ENCODE measurements around the gene NRP2.

The NRP2 gene

GRCh38 chr2:205678541-205679142 is 3.7 kb upstream of the NRP2 start:
- no peaks in the 10 kb centered on the region for H3K36me3 Mint-ChIP-seq (ENCODE audit: low read depth)
- H3K4me3 Mint-ChIP-seq = no peak overlapping the region
- peaks cover 17% of the 10 kb centered on the region for H3K4me1 Mint-ChIP-seq (ENCODE audit: low read depth)
- no peaks in the 10 kb centered on the region for H3K9me3 Mint-ChIP-seq
- peaks cover 34% of the 10 kb centered on the region for H3K27me3 Mint-ChIP-seq
- no peak overlapping the region for H3K27ac Mint-ChIP-seq

GRCh38 chr2:205679410-205680009 is 2.8 kb upstream of the NRP2 start:
- Mint-ChIP-seq H3K4me3 (no peak overlapping the region), H3K4me1 (ENCODE audit: low read depth) (peaks cover 21% of the 10 kb centered on the region), H3K9me3 (no peaks in the 10 kb centered on the region), H3K27me3 (peaks cover 42% of the 10 kb centered on the region), H3K36me3 (ENCODE audit: low read depth) (no peaks in the 10 kb centered on the region), H3K27ac (no peak overlapping the region)

GRCh38 chr2:205680067-205680466 is 2.2 kb upstream of the NRP2 start:
- no peaks in the 10 kb centered on the region for H3K36me3 Mint-ChIP-seq (ENCODE audit: low read depth)
- H3K9me3 Mint-ChIP-seq = no peaks in the 10 kb centered on the region
- H3K4me3 Mint-ChIP-seq = no peak overlapping the region
- no peak overlapping the region for H3K27ac Mint-ChIP-seq
- peaks cover 48% of the 10 kb centered on the region for H3K27me3 Mint-ChIP-seq
- H3K4me1 Mint-ChIP-seq (ENCODE audit: low read depth) = peaks cover 21% of the 10 kb centered on the region

- H3K4me3 Mint-ChIP-seq = no peak overlapping the region
- H3K27ac Mint-ChIP-seq = no peak overlapping the region
- H3K9me3 Mint-ChIP-seq = no peaks in the 10 kb centered on the region
- peaks cover 54% of the 10 kb centered on the region for H3K27me3 Mint-ChIP-seq
- H3K36me3 Mint-ChIP-seq (ENCODE audit: low read depth) = no peaks in the 10 kb centered on the region
- H3K4me1 Mint-ChIP-seq (ENCODE audit: low read depth) = peaks cover 27% of the 10 kb centered on the region
Observed at GRCh38 chr2:205680903-205681302, 1.4 kb upstream of the NRP2 start.

- Mint-ChIP-seq H3K36me3 (ENCODE audit: low read depth) (no peaks in the 10 kb centered on the region), H3K27ac (peak overlapping the region; percentile 68), H3K27me3 (peaks cover 59% of the 10 kb centered on the region), H3K4me3 (peak overlapping the region; percentile 79), H3K4me1 (ENCODE audit: low read depth) (peaks cover 35% of the 10 kb centered on the region), H3K9me3 (no peaks in the 10 kb centered on the region)
Observed at GRCh38 chr2:205681401-205682238, 681 bp upstream of the NRP2 start.

- Mint-ChIP-seq H3K27me3 (peaks cover 72% of the 10 kb centered on the region), H3K27ac (no peak overlapping the region), H3K4me3 (peak overlapping the region; percentile 79)
Observed at GRCh38 chr2:205682971-205683501, 735 bp downstream of the NRP2 start.

GRCh38 chr2:205683502-205684367 is 1.4 kb downstream of the NRP2 start:
- Mint-ChIP-seq H3K36me3 (ENCODE audit: low read depth) (no peaks in the 10 kb centered on the region), H3K9me3 (no peaks in the 10 kb centered on the region), H3K27me3 (peaks cover 78% of the 10 kb centered on the region), H3K27ac (no peak overlapping the region), H3K4me3 (peak overlapping the region; percentile 79), H3K4me1 (ENCODE audit: low read depth) (peaks cover 40% of the 10 kb centered on the region)

More at GRCh38 chr2:205682971-205683501, 735 bp downstream of the NRP2 start:
- H3K4me1 Mint-ChIP-seq (ENCODE audit: low read depth) = peaks cover 40% of the 10 kb centered on the region
- no peaks in the 10 kb centered on the region for H3K9me3 Mint-ChIP-seq
- H3K36me3 Mint-ChIP-seq (ENCODE audit: low read depth) = no peaks in the 10 kb centered on the region

- Mint-ChIP-seq H3K27me3 (peaks cover 76% of the 10 kb centered on the region), H3K36me3 (ENCODE audit: low read depth) (no peaks in the 10 kb centered on the region), H3K27ac (no peak overlapping the region), H3K9me3 (no peaks in the 10 kb centered on the region), H3K4me1 (ENCODE audit: low read depth) (peaks cover 39% of the 10 kb centered on the region), H3K4me3 (peak overlapping the region; percentile 78)
Observed at GRCh38 chr2:205684871-205685313, 2.6 kb downstream of the NRP2 start.

- H3K27me3 Mint-ChIP-seq = peaks cover 71% of the 10 kb centered on the region
- no peaks in the 10 kb centered on the region for H3K9me3 Mint-ChIP-seq
- H3K4me1 Mint-ChIP-seq (ENCODE audit: low read depth) = peaks cover 37% of the 10 kb centered on the region
- peak overlapping the region; percentile 78 for H3K4me3 Mint-ChIP-seq
- H3K36me3 Mint-ChIP-seq (ENCODE audit: low read depth) = no peaks in the 10 kb centered on the region
- peak overlapping the region; percentile 36 for H3K27ac Mint-ChIP-seq
Observed at GRCh38 chr2:205685314-205686055, 3.2 kb downstream of the NRP2 start.

- H3K27me3 Mint-ChIP-seq = peaks cover 69% of the 10 kb centered on the region
- peak overlapping the region; percentile 78 for H3K4me3 Mint-ChIP-seq
- H3K36me3 Mint-ChIP-seq (ENCODE audit: low read depth) = no peaks in the 10 kb centered on the region
- peaks cover 37% of the 10 kb centered on the region for H3K4me1 Mint-ChIP-seq (ENCODE audit: low read depth)
- H3K9me3 Mint-ChIP-seq = no peaks in the 10 kb centered on the region
- H3K27ac Mint-ChIP-seq = peak overlapping the region; percentile 36
Observed at GRCh38 chr2:205686056-205686782, 3.9 kb downstream of the NRP2 start.

- H3K4me3 Mint-ChIP-seq = peak overlapping the region; percentile 78
- H3K4me1 Mint-ChIP-seq (ENCODE audit: low read depth) = peaks cover 30% of the 10 kb centered on the region
- no peaks in the 10 kb centered on the region for H3K9me3 Mint-ChIP-seq
- no peaks in the 10 kb centered on the region for H3K36me3 Mint-ChIP-seq (ENCODE audit: low read depth)
- H3K27ac Mint-ChIP-seq = no peak overlapping the region
- peaks cover 68% of the 10 kb centered on the region for H3K27me3 Mint-ChIP-seq
Observed at GRCh38 chr2:205686783-205687640, 4.7 kb downstream of the NRP2 start.

GRCh38 chr2:205687641-205687956 is 5.3 kb downstream of the NRP2 start:
- peaks cover 70% of the 10 kb centered on the region for H3K27me3 Mint-ChIP-seq

More at GRCh38 chr2:205687641-205687956, 5.3 kb downstream of the NRP2 start:
- Mint-ChIP-seq H3K9me3 (no peaks in the 10 kb centered on the region), H3K4me3 (no peak overlapping the region), H3K36me3 (ENCODE audit: low read depth) (no peaks in the 10 kb centered on the region), H3K4me1 (ENCODE audit: low read depth) (peaks cover 30% of the 10 kb centered on the region), H3K27ac (no peak overlapping the region)

Measured in stimulated activated naive CD8-positive, alpha-beta T cell treated with anti-CD3 and anti-CD28 coated beads, Interleukin-15, Interleukin-2, amounts not matched to agents 100 ng/mL and 50 ng/mL, for 24 hours (primary cell).